Esophagus (tissue), 2 donors: Measurements from ENCODE around the gene ARV1. TPM values are rescaled to one million over a fixed set of nuclear protein-coding genes. Genes with fewer than 3 reads are reported as not detected.

ENCODE experiments used
- H3K27ac ChIP-seq, 2 donors: one replicate each; pipeline ENCODE4 v1.5.1; 2013; ENCODE audit warnings: low read depth in 2 of 2, mild to moderate bottlenecking in 2 of 2, inconsistent platforms in 1 of 2, low read length in 1 of 2, moderate library complexity in 1 of 2
- H3K27me3 ChIP-seq, 2 donors: one replicate each; pipeline ENCODE4 v1.6.1; 2013; ENCODE audit warnings: low read length in 2 of 2, control low read depth in 1 of 2, mild to moderate bottlenecking in 1 of 2; ENCODE audit not compliant: insufficient read depth in 2 of 2, control insufficient read depth in 1 of 2
- H3K36me3 ChIP-seq, 2 donors: one replicate each; pipeline ENCODE4 v1.6.1; 2013; ENCODE audit warnings: low read length in 1 of 2; ENCODE audit not compliant: control insufficient read depth in 2 of 2, insufficient read depth in 2 of 2
- H3K4me1 ChIP-seq, 2 donors: one replicate each; pipeline ENCODE4 v1.6.1; 2013; ENCODE audit warnings: low read length in 1 of 2; ENCODE audit not compliant: control insufficient read depth in 2 of 2, insufficient read depth in 2 of 2
- H3K4me3 ChIP-seq, 2 donors: one replicate each; pipeline ENCODE4 v1.5.1; 2013; ENCODE audit warnings: low read length in 2 of 2, mild to moderate bottlenecking in 2 of 2, low read depth in 1 of 2, moderate library complexity in 1 of 2
- H3K9me3 ChIP-seq, 2 donors: one replicate each; pipeline ENCODE4 v1.6.1; 2013; ENCODE audit warnings: mild to moderate bottlenecking in 2 of 2, low read depth in 1 of 2, low read length in 1 of 2, moderate library complexity in 1 of 2; ENCODE audit not compliant: control insufficient read depth in 2 of 2, insufficient read depth in 1 of 2
- WGBS, 2 donors: extraction: QIAGEN DNeasy Blood & Tissue Kit; methylation state at CpG; one replicate each; pipeline ENCODE4 v1.1.7; 2013; 5-methylcytosine and 5-hydroxymethylcytosine counted together
- polyA plus RNA-seq, 2 donors: library from polyadenylated mRNA; stranded (reverse); fragments of 200-250 nt; gene quantifications; one replicate each; pipeline ENCODE4 v1.2.3, GENCODE V29; 2013
- donor health status: healthy with polysubstance abuse.
- donor health status: Bipolar disorder and iron deficiency.

Gene ARV1
- polyA plus RNA-seq, 2 donors: 21.0 to 38.3 TPM

- Histone ChIP-seq H3K9me3 (no peaks in the 10 kb centered on the region), H3K4me3 (no peak overlapping the region), H3K27ac (no peak overlapping the region), H3K27me3 (no peaks in the 10 kb centered on the region), H3K36me3 (no peaks in the 10 kb centered on the region), H3K4me1 (peaks cover 0 to 9% of the 10 kb centered on the region in 2 donors)
- 77 to 86% methylated on average over 5 of the region's 5 CpGs for WGBS, 2 donors
Observed at GRCh38 chr1:231036416-231036815, 57.5 kb downstream of the ARV1 start.

GRCh38 chr1:231037585-231038517 is 59.0 kb downstream of the ARV1 start:
- WGBS, 2 donors: 87 to 92% methylated on average over 13 of the region's 13 CpGs
- Histone ChIP-seq H3K27me3 (no peaks in the 10 kb centered on the region), H3K4me3 (no peak overlapping the region), H3K36me3 (no peaks in the 10 kb centered on the region), H3K9me3 (no peaks in the 10 kb centered on the region), H3K4me1 (peaks cover 0 to 9% of the 10 kb centered on the region in 2 donors), H3K27ac (no peak overlapping the region)

- H3K36me3 ChIP-seq: no peaks in the 10 kb centered on the region
- H3K4me3 ChIP-seq: peak overlapping the region; percentile 80 to 85
- no peaks in the 10 kb centered on the region for H3K9me3 ChIP-seq
- H3K27me3 ChIP-seq: no peaks in the 10 kb centered on the region
- 1% methylated on average over 80 to 91 of the region's 91 CpGs for WGBS, 2 donors
- H3K4me1 ChIP-seq: peaks cover 0 to 9% of the 10 kb centered on the region in 2 donors
- peak overlapping the region in 1 of 2 donors; percentile 15 for H3K27ac ChIP-seq
Observed at GRCh38 chr1:231039161-231040018, 60.5 kb downstream of the ARV1 start.

GRCh38 chr1:231040019-231040799 is 61.3 kb downstream of the ARV1 start, which contains the start of gene FAM89A:
TSS of gene FAM89A (minus strand) at chr1:231040254. CDS start at chr1:231040211, 43 bp downstream.
- 1% methylated on average over 37 to 82 of the region's 82 CpGs for WGBS, 2 donors
- Histone ChIP-seq H3K27me3 (no peaks in the 10 kb centered on the region), H3K4me1 (peaks cover 0 to 9% of the 10 kb centered on the region in 2 donors), H3K27ac (peak within 1 kb of the TSS; percentile 27 to 45), H3K4me3 (peak within 1 kb of the TSS; percentile 80 to 85), H3K36me3 (no peaks in the 10 kb centered on the region), H3K9me3 (no peaks in the 10 kb centered on the region)

GRCh38 chr1:231040800-231041718 is 62.2 kb downstream of the ARV1 start:
- Histone ChIP-seq H3K27me3 (no peaks in the 10 kb centered on the region), H3K27ac (peak overlapping the region in 1 of 2 donors; percentile 27), H3K9me3 (no peaks in the 10 kb centered on the region), H3K4me1 (peaks cover 0 to 9% of the 10 kb centered on the region in 2 donors), H3K4me3 (peak overlapping the region; percentile 60 to 85), H3K36me3 (no peaks in the 10 kb centered on the region)
- WGBS, 2 donors: 6 to 8% methylated on average over 37 of the region's 37 CpGs

GRCh38 chr1:231041719-231042261 is 62.9 kb downstream of the ARV1 start:
- H3K9me3 ChIP-seq: no peaks in the 10 kb centered on the region
- H3K4me3 ChIP-seq: no peak overlapping the region
- no peaks in the 10 kb centered on the region for H3K36me3 ChIP-seq
- H3K27ac ChIP-seq: no peak overlapping the region
- peaks cover 0 to 9% of the 10 kb centered on the region in 2 donors for H3K4me1 ChIP-seq
- WGBS, 2 donors: 75 to 77% methylated on average over 9 of the region's 9 CpGs
- no peaks in the 10 kb centered on the region for H3K27me3 ChIP-seq

- Histone ChIP-seq H3K27ac (no peak overlapping the region), H3K36me3 (no peaks in the 10 kb centered on the region), H3K4me1 (peaks cover 0 to 7% of the 10 kb centered on the region in 2 donors), H3K9me3 (no peaks in the 10 kb centered on the region), H3K27me3 (no peaks in the 10 kb centered on the region), H3K4me3 (no peak overlapping the region)
- 91% methylated on average over 1 of the region's 1 CpG for WGBS, 2 donors
Observed at GRCh38 chr1:231044588-231044987, 65.7 kb downstream of the ARV1 start.

- Histone ChIP-seq H3K27ac (no peak overlapping the region), H3K4me1 (peaks cover 0 to 7% of the 10 kb centered on the region in 2 donors), H3K9me3 (no peaks in the 10 kb centered on the region), H3K36me3 (no peaks in the 10 kb centered on the region), H3K4me3 (no peak overlapping the region), H3K27me3 (no peaks in the 10 kb centered on the region)
Observed at GRCh38 chr1:231045286-231045685, 66.4 kb downstream of the ARV1 start.
